Activated T-cell treated with anti-CD3 and anti-CD28 coated beads, Interleukin-2, amount 50 U/mL, for 4 hours (primary cell): Measurements from ENCODE around the gene GYPB. TPM values are rescaled to one million over a fixed set of nuclear protein-coding genes. Genes with fewer than 3 reads are reported as not detected.
"Not testable (repeated sequence)": the region's sequence is repeated elsewhere in the genome, so short reads cannot be mapped to it uniquely, and the experiment has no call there.

Source experiments
- ATAC-seq, 2 donors: fragments of 200-7000 bp; cut with Tn5 transposase; one replicate each; pipeline ENCODE4 v1.10.0; 2021
- DNase-seq: peaks from one replicate; pipeline ENCODE4 v3.0.0-alpha.2; 2020
- H3K27me3 Mint-ChIP-seq: one replicate; pipeline ENCODE4 v1.8.0; 2021; ENCODE audit warnings: low read depth, mixed read lengths
- H3K36me3 Mint-ChIP-seq: one replicate; pipeline ENCODE4 v1.8.0; 2022; ENCODE audit warnings: mixed read lengths; ENCODE audit not compliant: insufficient read depth
- H3K4me1 Mint-ChIP-seq: one replicate; pipeline ENCODE4 v1.8.0; 2021; ENCODE audit warnings: low read depth, mixed read lengths
- H3K4me3 Mint-ChIP-seq: one replicate; pipeline ENCODE4 v1.8.0; 2021; ENCODE audit warnings: mild to moderate bottlenecking, moderate library complexity, mixed read lengths
- H3K9me3 Mint-ChIP-seq: one replicate; pipeline ENCODE4 v1.8.0; 2021; ENCODE audit warnings: mixed read lengths
- total RNA-seq, 3 donors: library from RNA; stranded (reverse); gene quantifications; one replicate each; pipeline ENCODE4 v1.2.1, GENCODE V29; 2021

Gene GYPB
- total RNA-seq, 3 donors from 2014 or later: not detected

DNA sequence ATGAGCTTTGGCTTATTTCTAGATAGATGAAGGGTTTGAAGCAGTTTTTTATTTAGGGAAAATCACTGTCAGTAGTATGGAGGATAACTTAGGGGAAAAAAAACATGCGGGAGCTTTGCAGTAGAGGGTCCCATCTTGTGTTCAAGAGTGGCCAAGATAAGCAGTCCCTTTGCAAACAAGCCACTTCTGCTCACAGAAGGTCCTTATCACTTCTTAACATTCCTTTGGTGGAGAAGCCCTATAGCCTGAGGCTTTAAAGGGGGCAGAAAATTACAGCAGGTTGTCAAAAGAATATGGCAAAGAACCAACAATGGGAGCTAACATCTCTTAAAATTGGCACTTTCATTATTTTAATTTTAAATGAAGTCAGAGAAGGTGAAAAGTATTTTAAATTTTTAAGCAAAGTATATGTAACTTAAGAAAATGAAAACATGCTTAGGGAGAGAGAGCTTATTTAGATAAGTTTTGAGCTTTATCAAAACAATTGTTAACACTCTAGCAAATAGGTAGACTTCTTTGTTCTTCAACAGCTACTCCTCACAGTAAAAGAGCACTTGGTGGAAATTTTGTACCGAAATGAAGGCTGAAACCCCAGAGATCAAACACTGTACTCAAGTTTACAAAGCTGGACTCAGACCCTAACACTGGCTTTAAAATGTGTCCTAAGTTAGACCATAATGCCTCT is 15.8 kb downstream of the GYPB start:
- H3K4me3 Mint-ChIP-seq, H3K4me1 Mint-ChIP-seq, H3K9me3 Mint-ChIP-seq, H3K27me3 Mint-ChIP-seq, ATAC-seq, H3K36me3 Mint-ChIP-seq, DNase-seq: not testable (repeated sequence)

DNA sequence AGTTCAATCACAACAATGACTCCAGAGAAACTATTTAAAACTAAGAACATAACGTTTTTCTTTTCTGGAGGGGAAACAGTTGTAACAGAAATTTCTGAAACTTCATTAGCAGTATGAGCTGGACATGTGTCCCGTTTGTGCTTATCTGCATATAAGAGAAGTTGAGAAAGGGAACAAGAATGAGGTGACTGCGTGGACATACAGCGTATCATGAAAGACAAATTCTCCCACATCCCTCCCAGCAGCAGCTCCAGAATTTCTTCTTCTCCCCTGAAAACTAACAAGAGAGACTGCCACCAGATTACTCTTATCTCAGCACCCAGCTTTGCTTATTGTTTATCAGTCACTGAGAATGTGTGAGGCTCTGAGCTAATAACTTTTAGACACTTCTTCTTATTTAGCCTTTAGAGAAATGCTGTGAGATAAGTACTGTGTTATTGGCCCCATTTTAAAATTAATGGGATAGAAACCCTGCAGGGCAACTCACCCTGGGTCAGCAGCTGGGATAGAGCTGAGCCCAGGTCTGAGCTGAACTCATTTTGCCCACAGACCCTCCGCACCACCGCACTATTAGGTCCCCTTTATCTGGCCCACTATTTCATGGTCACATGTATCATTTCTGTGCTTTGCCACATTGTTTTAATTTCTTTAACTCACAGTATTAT is 18.7 kb downstream of the GYPB start:
- not testable (repeated sequence) for H3K9me3 Mint-ChIP-seq, ATAC-seq, H3K4me1 Mint-ChIP-seq, H3K27me3 Mint-ChIP-seq, H3K4me3 Mint-ChIP-seq, DNase-seq, H3K36me3 Mint-ChIP-seq

- DNase-seq, H3K4me3 Mint-ChIP-seq, H3K36me3 Mint-ChIP-seq, ATAC-seq, H3K27me3 Mint-ChIP-seq, H3K9me3 Mint-ChIP-seq, H3K4me1 Mint-ChIP-seq: not testable (repeated sequence)
Observed at GRCh38 chr4:143996193-143996592, 23.0 kb downstream of the GYPB start.

GRCh38 chr4:143991761-143992160 is 27.4 kb downstream of the GYPB start:
- DNase-seq, H3K4me3 Mint-ChIP-seq, H3K4me1 Mint-ChIP-seq, H3K9me3 Mint-ChIP-seq, H3K36me3 Mint-ChIP-seq, H3K27me3 Mint-ChIP-seq: not testable (repeated sequence)
- ATAC-seq: peak; percentile 78 to 79

DNA sequence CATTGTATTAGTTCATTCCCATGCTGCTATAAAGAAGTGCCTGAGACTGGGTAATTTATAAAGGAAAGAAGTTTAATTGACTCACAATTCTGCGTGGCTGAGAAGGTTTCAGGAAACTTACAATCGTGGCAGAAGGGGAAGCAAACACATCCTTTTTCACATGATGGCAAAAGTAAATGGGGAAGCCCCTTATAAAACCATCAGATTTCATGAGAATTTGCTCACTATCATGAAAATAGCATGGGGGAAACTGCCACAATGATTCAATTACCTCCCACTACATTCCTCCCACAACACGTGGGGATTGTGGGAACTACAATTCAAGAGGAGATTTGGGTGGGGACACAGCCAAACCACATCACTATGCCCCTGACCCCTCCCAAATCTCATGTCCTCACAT is 28.5 kb downstream of the GYPB start:
- not testable (repeated sequence) for DNase-seq, H3K4me1 Mint-ChIP-seq, H3K4me3 Mint-ChIP-seq, H3K27me3 Mint-ChIP-seq, H3K9me3 Mint-ChIP-seq, H3K36me3 Mint-ChIP-seq
- peak; percentile 26 to 36 for ATAC-seq

DNA sequence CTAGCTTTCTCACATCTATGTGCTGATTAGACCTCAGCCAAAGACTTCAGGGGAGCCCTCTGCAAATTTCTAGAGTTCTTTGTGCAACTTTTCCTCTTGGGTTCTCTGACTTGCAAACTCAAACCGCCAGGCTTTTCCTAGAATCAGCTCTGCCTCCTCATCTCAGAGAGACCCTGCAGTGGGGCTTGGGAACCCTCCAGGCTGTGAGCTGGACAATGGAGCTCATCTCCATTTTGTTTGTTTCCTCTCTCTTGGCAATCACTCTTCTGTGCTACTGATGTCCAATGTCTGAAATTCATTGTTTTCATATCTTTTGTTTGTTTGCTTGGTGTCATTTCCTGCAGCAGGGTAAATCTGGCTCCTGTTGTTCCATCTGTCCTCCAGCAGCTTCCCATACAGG is 33.0 kb downstream of the GYPB start:
- Mint-ChIP-seq H3K4me1 (no peaks in the 10 kb centered on the region), H3K9me3 (no peaks in the 10 kb centered on the region), H3K4me3 (no peak overlapping the region), H3K36me3 (no peaks in the 10 kb centered on the region), H3K27me3 (no peaks in the 10 kb centered on the region)
- no peak for ATAC-seq
- DNase-seq: no peak

- DNase-seq, H3K4me3 Mint-ChIP-seq, H3K27me3 Mint-ChIP-seq: not testable (repeated sequence)
Observed at GRCh38 chr4:143980776-143981175, 38.4 kb downstream of the GYPB start.

GRCh38 chr4:143975527-143975926 is 43.7 kb downstream of the GYPB start:
- not testable (repeated sequence) for H3K4me3 Mint-ChIP-seq, H3K4me1 Mint-ChIP-seq, H3K27me3 Mint-ChIP-seq, H3K36me3 Mint-ChIP-seq, ATAC-seq, H3K9me3 Mint-ChIP-seq, DNase-seq

More at GRCh38 chr4:143980776-143981175, 38.4 kb downstream of the GYPB start:
- H3K36me3 Mint-ChIP-seq, H3K9me3 Mint-ChIP-seq, ATAC-seq, H3K4me1 Mint-ChIP-seq: not testable (repeated sequence)

DNA sequence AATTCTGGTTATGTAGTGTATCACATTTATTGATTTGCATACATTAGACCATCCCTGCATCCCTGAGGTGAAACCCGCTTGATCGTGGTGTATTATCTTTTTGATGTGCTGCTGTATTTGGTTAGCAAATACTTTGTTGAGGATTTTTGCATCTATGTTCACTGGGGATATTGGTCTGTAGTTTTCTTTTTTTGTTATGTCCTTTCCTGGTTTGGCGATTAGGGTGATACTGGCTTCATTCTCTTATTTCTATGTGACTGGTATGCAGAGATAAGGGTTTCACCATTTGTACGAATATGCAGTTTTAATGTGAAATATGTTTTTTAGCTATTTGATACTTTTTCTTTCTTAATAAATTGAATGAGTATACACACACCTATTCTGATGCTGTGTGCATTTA is 45.2 kb downstream of the GYPB start:
- not testable (repeated sequence) for H3K36me3 Mint-ChIP-seq, H3K4me1 Mint-ChIP-seq, H3K4me3 Mint-ChIP-seq, ATAC-seq, DNase-seq, H3K27me3 Mint-ChIP-seq, H3K9me3 Mint-ChIP-seq

- ATAC-seq: no peak
- no peaks in the 10 kb centered on the region for H3K27me3 Mint-ChIP-seq
- H3K9me3 Mint-ChIP-seq: peaks cover 3% of the 10 kb centered on the region
- no peaks in the 10 kb centered on the region for H3K36me3 Mint-ChIP-seq
- H3K4me1 Mint-ChIP-seq: no peaks in the 10 kb centered on the region
- H3K4me3 Mint-ChIP-seq: no peak overlapping the region
- no peak for DNase-seq
Observed at GRCh38 chr4:143961075-143961474, 58.1 kb downstream of the GYPB start.

DNA sequence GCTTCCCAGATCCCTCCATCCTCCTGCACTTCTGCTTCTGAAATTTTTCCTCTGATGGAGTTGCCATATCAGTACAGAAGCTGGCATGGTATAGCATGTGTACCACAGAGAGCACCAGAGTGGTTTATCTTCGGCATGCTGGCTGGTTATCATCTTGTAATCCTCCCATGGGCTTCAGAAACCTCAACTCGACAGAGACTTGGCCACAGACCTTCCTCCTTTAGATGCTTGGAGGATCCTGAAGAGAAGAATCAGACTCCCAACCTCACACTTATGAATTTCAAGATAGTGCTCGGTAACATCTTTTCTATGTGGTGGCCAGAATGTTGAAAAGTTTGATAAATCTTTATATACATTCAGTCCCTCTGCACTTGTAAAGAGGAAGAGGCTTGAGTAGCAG is 63.9 kb downstream of the GYPB start:
- H3K27me3 Mint-ChIP-seq, H3K4me3 Mint-ChIP-seq, ATAC-seq, H3K36me3 Mint-ChIP-seq, H3K4me1 Mint-ChIP-seq, DNase-seq: not testable (repeated sequence)
- H3K9me3 Mint-ChIP-seq: peaks cover 14% of the 10 kb centered on the region

DNA sequence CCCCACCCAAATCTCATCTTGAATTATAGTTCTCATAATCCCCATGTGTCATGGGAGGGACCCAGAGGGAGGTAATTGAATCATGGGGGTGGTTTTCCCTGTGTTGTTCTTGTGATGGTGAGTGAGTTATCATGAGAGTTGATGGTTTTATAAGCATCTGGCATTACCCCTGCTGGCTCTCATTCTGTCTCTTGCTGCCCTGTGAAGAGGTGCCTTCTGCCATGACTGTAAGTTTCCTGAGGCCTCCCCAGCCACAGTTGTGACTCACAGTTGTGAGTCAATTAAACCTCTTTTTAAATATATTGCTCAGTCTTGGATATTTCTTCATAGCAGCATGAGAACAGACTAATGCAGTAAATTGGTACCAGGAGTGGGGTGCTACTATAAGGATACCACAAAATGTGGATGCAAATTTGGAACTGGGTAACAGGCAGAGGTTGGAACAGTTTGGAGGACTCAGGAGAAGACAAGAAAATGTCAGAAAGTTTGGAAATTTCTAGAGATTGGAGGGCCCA is 67.7 kb downstream of the GYPB start:
- H3K36me3 Mint-ChIP-seq, H3K27me3 Mint-ChIP-seq, H3K4me3 Mint-ChIP-seq, DNase-seq, H3K4me1 Mint-ChIP-seq: not testable (repeated sequence)
- H3K9me3 Mint-ChIP-seq: peaks cover 14% of the 10 kb centered on the region
- ATAC-seq: peak; percentile 37 to 41

DNA sequence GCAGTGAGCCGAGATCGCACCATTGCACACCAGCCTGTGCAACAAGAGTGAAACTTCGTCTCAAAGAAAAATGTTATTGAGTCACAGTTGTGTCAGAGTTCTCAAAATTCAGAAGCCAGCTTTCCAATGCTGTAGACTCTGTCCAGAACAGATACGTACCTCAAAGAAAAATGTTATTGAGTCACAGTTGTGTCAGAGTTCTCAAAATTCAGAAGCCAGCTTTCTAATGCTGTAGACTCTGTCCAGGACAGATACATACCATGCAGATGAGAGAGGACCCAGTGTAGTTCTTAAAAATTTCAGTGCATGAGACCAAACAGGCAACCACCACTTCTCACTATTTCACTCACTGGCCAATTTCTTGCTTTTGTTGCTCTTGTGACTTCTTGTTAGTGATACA is 68.2 kb downstream of the GYPB start:
- not testable (repeated sequence) for H3K36me3 Mint-ChIP-seq, H3K4me3 Mint-ChIP-seq, ATAC-seq, DNase-seq, H3K27me3 Mint-ChIP-seq, H3K4me1 Mint-ChIP-seq
- peaks cover 14% of the 10 kb centered on the region for H3K9me3 Mint-ChIP-seq

GRCh38 chr4:143950185-143950584 is 69.0 kb downstream of the GYPB start:
- not testable (repeated sequence) for ATAC-seq, H3K4me3 Mint-ChIP-seq, H3K36me3 Mint-ChIP-seq, H3K4me1 Mint-ChIP-seq, H3K27me3 Mint-ChIP-seq, DNase-seq
- peaks cover 14% of the 10 kb centered on the region for H3K9me3 Mint-ChIP-seq

- H3K9me3 Mint-ChIP-seq, H3K27me3 Mint-ChIP-seq, H3K4me3 Mint-ChIP-seq, DNase-seq, H3K36me3 Mint-ChIP-seq, H3K4me1 Mint-ChIP-seq, ATAC-seq: not testable (repeated sequence)
Observed at GRCh38 chr4:143947493-143947892, 71.7 kb downstream of the GYPB start.
